Natural killer cell (primary cell): Measurements from ENCODE around the gene TMEM222. TPM values are rescaled to one million over a fixed set of nuclear protein-coding genes. Genes with fewer than 3 reads are reported as not detected.

Source experiments
- ATAC-seq, 3 donors: fragments of 150-1000 bp in 2 of 3; fragments of 200-7000 bp in 1 of 3; cut with Tn5 transposase; 1 replicate in 1 of 3; 2 replicates in 2 of 3; pipeline ENCODE4 v1.10.0; 2021; ENCODE audit warnings: mild to moderate bottlenecking in 2 of 3, moderate library complexity in 2 of 3
- DNase-seq, 2 donors: peaks; one replicate each; pipeline versions ENCODE4 v3.0.0 to v3.0.0-alpha.2; 2013 to 2021; ENCODE audit warnings: mixed read lengths in 1 of 2
- H3K27ac ChIP-seq: one replicate; pipeline ENCODE4 v1.5.1; 2013; ENCODE audit warnings: mild to moderate bottlenecking, low read length
- H3K27me3 ChIP-seq: one replicate; pipeline ENCODE4 v1.6.1; 2013; ENCODE audit warnings: low read length; ENCODE audit not compliant: control insufficient read depth, insufficient read depth
- H3K36me3 ChIP-seq: one replicate; pipeline ENCODE4 v1.6.1; 2013; ENCODE audit warnings: low read length; ENCODE audit not compliant: control insufficient read depth, insufficient read depth
- H3K4me1 ChIP-seq: one replicate; pipeline ENCODE4 v1.6.1; 2013; ENCODE audit warnings: low read length; ENCODE audit not compliant: control insufficient read depth, insufficient read depth
- H3K4me3 ChIP-seq: one replicate; pipeline ENCODE4 v1.5.1; 2013; ENCODE audit warnings: low read length
- H3K9me3 ChIP-seq: one replicate; pipeline ENCODE4 v1.6.1; 2013; ENCODE audit warnings: low read length; ENCODE audit not compliant: control insufficient read depth, insufficient read depth
- H3K27ac Mint-ChIP-seq, 2 donors: one replicate each; pipeline ENCODE4 v1.8.0; 2022; ENCODE audit warnings: mild to moderate bottlenecking in 2 of 2, mixed read lengths in 2 of 2, moderate library complexity in 1 of 2
- H3K27me3 Mint-ChIP-seq, 2 donors: one replicate each; pipeline ENCODE4 v1.8.0; 2022; ENCODE audit warnings: low read depth in 2 of 2, mixed read lengths in 2 of 2
- H3K36me3 Mint-ChIP-seq: one replicate; pipeline ENCODE4 v1.8.0; 2022; ENCODE audit warnings: mixed read lengths
- H3K4me1 Mint-ChIP-seq, 2 donors: one replicate each; pipeline ENCODE4 v1.8.0; 2022; ENCODE audit warnings: mixed read lengths in 2 of 2
- H3K4me3 Mint-ChIP-seq: one replicate; pipeline ENCODE4 v1.8.0; 2022; ENCODE audit warnings: mild to moderate bottlenecking, moderate library complexity, mixed read lengths
- H3K9me3 Mint-ChIP-seq, 2 donors: one replicate each; pipeline ENCODE4 v1.8.0; 2022; ENCODE audit warnings: mixed read lengths in 2 of 2
- CTCF ChIP-seq: fragments of 200-600 bp; IDR thresholded peaks from one replicate; pipeline ENCODE4 v1.8.0; 2022; ENCODE audit warnings: antibody characterized with exemption
- WGBS: methylation state at CpG from one replicate; pipeline ENCODE4 v1.1.7; 2013; ENCODE audit warnings: missing lambda C conversion rate; ENCODE audit not compliant: insufficient coverage; 5-methylcytosine and 5-hydroxymethylcytosine counted together
- intact Hi-C: fragments of 100-400 bp; cut with micrococcal nuclease; formaldehyde crosslinking; loops from one replicate; pipeline ENCODE4 v1.14.2; 2022
- total RNA-seq, 4 donors: library from RNA; stranded (reverse); fragments of 120-200 nt in 1 of 4; gene quantifications; one replicate each; pipeline versions ENCODE4 v1.2.3 to v1.2.4, GENCODE V29; 2013 to 2022

TMEM222 gene
- total RNA-seq, 3 donors from 2014 or later (not counting 1 experiment from before 2014, with no cell fraction given) = 34.9 to 41.2 (median 37.3) TPM

- Histone ChIP-seq H3K36me3 (no peaks in the 10 kb centered on the region), H3K27ac (no peak overlapping the region), H3K27me3 (no peaks in the 10 kb centered on the region), H3K4me3 (no peak overlapping the region), H3K9me3 (no peaks in the 10 kb centered on the region), H3K4me1 (no peaks in the 10 kb centered on the region)
- Mint-ChIP-seq H3K36me3 (no peaks in the 10 kb centered on the region), H3K4me3 (no peak overlapping the region), H3K4me1 (no peaks in the 10 kb centered on the region), H3K27me3 (peaks cover 0 to 5% of the 10 kb centered on the region in 2 donors), H3K27ac (no peak overlapping the region), H3K9me3 (no peaks in the 10 kb centered on the region)
- ATAC-seq = no peak
- no peak for TF ChIP-seq CTCF
- 94% methylated on average over 2 of the region's 2 CpGs for WGBS
- no peak for DNase-seq
- intact Hi-C loops = no loop called here
These were observed 7.2 kb upstream of the TMEM222 start for GRCh38 chr1:27314737-27315136.

- ATAC-seq = no peak
- no peak for DNase-seq
- Mint-ChIP-seq H3K9me3 (no peaks in the 10 kb centered on the region), H3K36me3 (no peaks in the 10 kb centered on the region), H3K4me1 (peaks cover 0 to 3% of the 10 kb centered on the region in 2 donors), H3K27me3 (peaks cover 0 to 7% of the 10 kb centered on the region in 2 donors), H3K4me3 (no peak overlapping the region), H3K27ac (no peak overlapping the region)
- H3K36me3 ChIP-seq = no peaks in the 10 kb centered on the region
- intact Hi-C loops = no loop called here
- peaks cover 2% of the 10 kb centered on the region for H3K4me1 ChIP-seq
- no peak for TF ChIP-seq CTCF
- no peak overlapping the region for H3K27ac ChIP-seq
- WGBS = 89% methylated on average over 5 of the region's 5 CpGs
- no peaks in the 10 kb centered on the region for H3K9me3 ChIP-seq
- H3K4me3 ChIP-seq = no peak overlapping the region
- H3K27me3 ChIP-seq = no peaks in the 10 kb centered on the region
These were observed 5.1 kb upstream of the TMEM222 start for GRCh38 chr1:27316860-27317259.

GRCh38 chr1:27318136-27318535 lies 3.8 kb upstream of the TMEM222 start:
- no peak overlapping the region for H3K4me3 Mint-ChIP-seq
- no peak overlapping the region for H3K27ac Mint-ChIP-seq
- H3K36me3 Mint-ChIP-seq = no peaks in the 10 kb centered on the region
- DNase-seq (no peak), ATAC-seq (no peak)
- Histone ChIP-seq H3K36me3 (no peaks in the 10 kb centered on the region), H3K9me3 (no peaks in the 10 kb centered on the region), H3K4me3 (no peak overlapping the region), H3K27me3 (no peaks in the 10 kb centered on the region), H3K4me1 (peaks cover 10% of the 10 kb centered on the region), H3K27ac (no peak overlapping the region)
- intact Hi-C loops = no loop called here
- no peak for TF ChIP-seq CTCF
- H3K27me3 Mint-ChIP-seq = peaks cover 0 to 7% of the 10 kb centered on the region in 2 donors
- peaks cover 8 to 16% of the 10 kb centered on the region in 2 donors for H3K4me1 Mint-ChIP-seq
- WGBS = 56% methylated on average over 4 of the region's 4 CpGs
- no peaks in the 10 kb centered on the region for H3K9me3 Mint-ChIP-seq

GRCh38 chr1:27318596-27318995 lies 3.4 kb upstream of the TMEM222 start:
- no peak overlapping the region for H3K27ac Mint-ChIP-seq
- intact Hi-C loops = no loop called here
- no peak overlapping the region for H3K4me3 Mint-ChIP-seq
- 70% methylated on average over 1 of the region's 1 CpG for WGBS
- no peak overlapping the region for H3K4me3 ChIP-seq
- H3K36me3 ChIP-seq = no peaks in the 10 kb centered on the region
- TF ChIP-seq CTCF = no peak
- H3K9me3 ChIP-seq = no peaks in the 10 kb centered on the region
- H3K36me3 Mint-ChIP-seq = no peaks in the 10 kb centered on the region
- H3K27me3 Mint-ChIP-seq = peaks cover 0 to 7% of the 10 kb centered on the region in 2 donors
- H3K9me3 Mint-ChIP-seq = no peaks in the 10 kb centered on the region
- H3K4me1 ChIP-seq = peaks cover 14% of the 10 kb centered on the region
- H3K4me1 Mint-ChIP-seq = peaks cover 12 to 19% of the 10 kb centered on the region in 2 donors
- no peak overlapping the region for H3K27ac ChIP-seq
- no peaks in the 10 kb centered on the region for H3K27me3 ChIP-seq
- ATAC-seq = no peak
- no peak for DNase-seq
